Panc1 (cell line): ENCODE data around the gene CENPP. TPM values are rescaled to one million over a fixed set of nuclear protein-coding genes. Genes with fewer than 3 reads are reported as not detected.

Experiments used
- ATAC-seq: fragments of 200-7000 bp; cut with Tn5 transposase; 2 replicates; pipeline ENCODE4 v1.9.1; 2020; ENCODE audit warnings: mild to moderate bottlenecking, moderate library complexity
- BruUV-seq: library from RNA; stranded (reverse); fragments of 400-500 nt; replicated peaks from 2 replicates; lab custom pipeline; 2021; lab: Mats Ljungman, UMichigan
- CTCF ChIA-PET: fragments of 300-600 bp; sonication (Branson Sonifier 250); formaldehyde crosslinking; loops from one replicate; lab custom pipeline; 2022; ENCODE audit warnings: antibody characterized with exemption; lab: Charles Lee
- POLR2A ChIA-PET: fragments of 300-600 bp; sonication (Branson Sonifier 250); formaldehyde crosslinking; loops from one replicate; lab custom pipeline; 2022; ENCODE audit warnings: antibody characterized with exemption; lab: Charles Lee
- DNase-seq: peaks from one replicate; pipeline ENCODE4 v3.0.0-alpha.2; 2010; ENCODE audit warnings: low read depth, low spot score
- H3K27ac ChIP-seq: 2 replicates; pipeline ENCODE4 v1.5.1; 2011; ENCODE audit warnings: mild to moderate bottlenecking, low read length, inconsistent platforms
- H3K27me3 ChIP-seq: fragments of 200-500 bp; sonication (Bioruptor generic); 2 replicates; pipeline ENCODE4 v1.6.0; 2014; ENCODE audit warnings: low read length, inconsistent platforms; ENCODE audit not compliant: control insufficient read depth, insufficient read depth
- H3K36me3 ChIP-seq: fragments of 200-500 bp; sonication (Bioruptor generic); 2 replicates; pipeline ENCODE4 v1.5.1; 2014; ENCODE audit warnings: inconsistent platforms, mild to moderate bottlenecking, low read length, moderate library complexity; ENCODE audit not compliant: control insufficient read depth, insufficient read depth
- H3K4me1 ChIP-seq: 2 replicates; pipeline ENCODE4 v1.5.1; 2011; ENCODE audit warnings: inconsistent platforms, mild to moderate bottlenecking, low read length, moderate library complexity; ENCODE audit not compliant: control insufficient read depth, insufficient read depth
- H3K4me3 ChIP-seq, 2 experiments: 2 replicates each; pipeline ENCODE4 v1.5.1; 2011 to 2012; ENCODE audit warnings: low read depth in 2 of 2, low read length in 2 of 2, mild to moderate bottlenecking in 2 of 2, inconsistent platforms in 1 of 2, moderate library complexity in 1 of 2
- H3K9me3 ChIP-seq: fragments of 200-500 bp; sonication (Bioruptor generic); 2 replicates; pipeline ENCODE4 v1.5.1; 2014; ENCODE audit warnings: low read depth, mild to moderate bottlenecking, inconsistent platforms, low read length, moderate library complexity; ENCODE audit not compliant: control insufficient read depth, insufficient read depth
- POLR2AphosphoS5 ChIP-seq: IDR thresholded peaks from 2 replicates; pipeline ENCODE4 v1.6.1; 2012; ENCODE audit warnings: mild to moderate bottlenecking, low read depth, low read length, moderate library complexity
- SIN3A ChIP-seq: IDR thresholded peaks from 2 replicates; pipeline ENCODE4 v1.6.1; 2012; ENCODE audit warnings: low read depth, mild to moderate bottlenecking, low read length, moderate library complexity, borderline replicate concordance; ENCODE audit not compliant: insufficient read depth
- TCF7L2 ChIP-seq: IDR thresholded peaks from 2 replicates; pipeline ENCODE4 v1.6.1; 2011; ENCODE audit warnings: mild to moderate bottlenecking, low read depth, low read length, inconsistent platforms
- in situ Hi-C: cut with HindIII; loops from 2 replicates; pipeline ENCODE4 v1.10.0; 2016; ENCODE audit warnings: low sequenced_read_pairs, low pct_unique_long_range_greater_than_20kb
- intact Hi-C: fragments of 100-400 bp; cut with micrococcal nuclease; formaldehyde crosslinking; loops from one replicate; pipeline ENCODE4 v1.10.0; 2022; ENCODE audit not compliant: unreplicated experiment
- total RNA-seq: library from RNA; stranded (reverse); gene quantifications from one replicate; pipeline ENCODE4 v1.2.1, GENCODE V29; 2021; ENCODE audit not compliant: unreplicated experiment
- TF ChIP-seq, protein P1 (sequence below): fragments of 450-650 bp; IDR thresholded peaks from 2 replicates; pipeline ENCODE4 v1.5.1; 2017; ENCODE audit warnings: mild to moderate bottlenecking
- TF ChIP-seq, protein P2 (sequence below), 2 experiments: IDR thresholded peaks; 2 replicates each; pipeline ENCODE4 v1.6.1; 2011 to 2012; ENCODE audit warnings: low read depth in 2 of 2, control low read depth in 1 of 2, low read length in 1 of 2, mild to moderate bottlenecking in 1 of 2, moderate library complexity in 1 of 2; ENCODE audit not compliant: insufficient read depth in 1 of 2

CENPP gene
- total RNA-seq, 1 experiment from 2014 or later = 6.7 TPM

DNA sequence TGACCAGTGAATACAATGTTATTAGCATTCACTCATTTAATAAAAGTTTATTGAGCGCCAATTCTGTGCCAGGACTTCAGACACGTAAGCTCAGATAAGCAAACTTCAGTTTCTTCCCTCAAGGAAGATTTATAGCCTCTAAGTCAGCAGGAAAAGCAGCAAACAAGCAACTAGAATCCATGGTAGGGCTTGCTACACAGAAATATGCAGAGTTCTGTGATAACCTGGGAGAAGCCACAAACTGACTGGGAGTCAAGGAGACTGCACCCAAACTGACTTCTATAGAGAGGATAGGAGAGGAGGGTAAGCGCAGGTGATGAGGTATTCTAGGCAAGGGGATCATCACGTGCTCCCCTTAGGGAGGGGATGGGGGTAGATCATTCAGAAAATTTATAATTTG is 80.1 kb downstream of the CENPP start:
- Histone ChIP-seq H3K9me3 (no peaks in the 10 kb centered on the region), H3K27me3 (no peaks in the 10 kb centered on the region), H3K4me1 (no peaks in the 10 kb centered on the region), H3K36me3 (no peaks in the 10 kb centered on the region), H3K27ac (no peak overlapping the region), H3K4me3 (no peak overlapping the region)
- no peak for ATAC-seq
- TF ChIP-seq SIN3A (no peak), TCF7L2 (no peak), POLR2AphosphoS5 (no peak)
- TF ChIP-seq, protein P1, sequence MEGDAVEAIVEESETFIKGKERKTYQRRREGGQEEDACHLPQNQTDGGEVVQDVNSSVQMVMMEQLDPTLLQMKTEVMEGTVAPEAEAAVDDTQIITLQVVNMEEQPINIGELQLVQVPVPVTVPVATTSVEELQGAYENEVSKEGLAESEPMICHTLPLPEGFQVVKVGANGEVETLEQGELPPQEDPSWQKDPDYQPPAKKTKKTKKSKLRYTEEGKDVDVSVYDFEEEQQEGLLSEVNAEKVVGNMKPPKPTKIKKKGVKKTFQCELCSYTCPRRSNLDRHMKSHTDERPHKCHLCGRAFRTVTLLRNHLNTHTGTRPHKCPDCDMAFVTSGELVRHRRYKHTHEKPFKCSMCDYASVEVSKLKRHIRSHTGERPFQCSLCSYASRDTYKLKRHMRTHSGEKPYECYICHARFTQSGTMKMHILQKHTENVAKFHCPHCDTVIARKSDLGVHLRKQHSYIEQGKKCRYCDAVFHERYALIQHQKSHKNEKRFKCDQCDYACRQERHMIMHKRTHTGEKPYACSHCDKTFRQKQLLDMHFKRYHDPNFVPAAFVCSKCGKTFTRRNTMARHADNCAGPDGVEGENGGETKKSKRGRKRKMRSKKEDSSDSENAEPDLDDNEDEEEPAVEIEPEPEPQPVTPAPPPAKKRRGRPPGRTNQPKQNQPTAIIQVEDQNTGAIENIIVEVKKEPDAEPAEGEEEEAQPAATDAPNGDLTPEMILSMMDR = no peak
- TF ChIP-seq, protein P2, sequence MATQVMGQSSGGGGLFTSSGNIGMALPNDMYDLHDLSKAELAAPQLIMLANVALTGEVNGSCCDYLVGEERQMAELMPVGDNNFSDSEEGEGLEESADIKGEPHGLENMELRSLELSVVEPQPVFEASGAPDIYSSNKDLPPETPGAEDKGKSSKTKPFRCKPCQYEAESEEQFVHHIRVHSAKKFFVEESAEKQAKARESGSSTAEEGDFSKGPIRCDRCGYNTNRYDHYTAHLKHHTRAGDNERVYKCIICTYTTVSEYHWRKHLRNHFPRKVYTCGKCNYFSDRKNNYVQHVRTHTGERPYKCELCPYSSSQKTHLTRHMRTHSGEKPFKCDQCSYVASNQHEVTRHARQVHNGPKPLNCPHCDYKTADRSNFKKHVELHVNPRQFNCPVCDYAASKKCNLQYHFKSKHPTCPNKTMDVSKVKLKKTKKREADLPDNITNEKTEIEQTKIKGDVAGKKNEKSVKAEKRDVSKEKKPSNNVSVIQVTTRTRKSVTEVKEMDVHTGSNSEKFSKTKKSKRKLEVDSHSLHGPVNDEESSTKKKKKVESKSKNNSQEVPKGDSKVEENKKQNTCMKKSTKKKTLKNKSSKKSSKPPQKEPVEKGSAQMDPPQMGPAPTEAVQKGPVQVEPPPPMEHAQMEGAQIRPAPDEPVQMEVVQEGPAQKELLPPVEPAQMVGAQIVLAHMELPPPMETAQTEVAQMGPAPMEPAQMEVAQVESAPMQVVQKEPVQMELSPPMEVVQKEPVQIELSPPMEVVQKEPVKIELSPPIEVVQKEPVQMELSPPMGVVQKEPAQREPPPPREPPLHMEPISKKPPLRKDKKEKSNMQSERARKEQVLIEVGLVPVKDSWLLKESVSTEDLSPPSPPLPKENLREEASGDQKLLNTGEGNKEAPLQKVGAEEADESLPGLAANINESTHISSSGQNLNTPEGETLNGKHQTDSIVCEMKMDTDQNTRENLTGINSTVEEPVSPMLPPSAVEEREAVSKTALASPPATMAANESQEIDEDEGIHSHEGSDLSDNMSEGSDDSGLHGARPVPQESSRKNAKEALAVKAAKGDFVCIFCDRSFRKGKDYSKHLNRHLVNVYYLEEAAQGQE (IDR thresholded peaks at IDR 0.05; ENCODE audit: insufficient read depth in 1 of 2, low read depth in 2 of 2, low read length in 1 of 2) = no peak
- DNase-seq = no peak
- intact Hi-C loops = no loop called here
- CTCF ChIA-PET = no interaction called here
- POLR2A ChIA-PET = no interaction called here
- BruUV-seq = no TSS peak
- in situ Hi-C loops = no loop called here

DNA sequence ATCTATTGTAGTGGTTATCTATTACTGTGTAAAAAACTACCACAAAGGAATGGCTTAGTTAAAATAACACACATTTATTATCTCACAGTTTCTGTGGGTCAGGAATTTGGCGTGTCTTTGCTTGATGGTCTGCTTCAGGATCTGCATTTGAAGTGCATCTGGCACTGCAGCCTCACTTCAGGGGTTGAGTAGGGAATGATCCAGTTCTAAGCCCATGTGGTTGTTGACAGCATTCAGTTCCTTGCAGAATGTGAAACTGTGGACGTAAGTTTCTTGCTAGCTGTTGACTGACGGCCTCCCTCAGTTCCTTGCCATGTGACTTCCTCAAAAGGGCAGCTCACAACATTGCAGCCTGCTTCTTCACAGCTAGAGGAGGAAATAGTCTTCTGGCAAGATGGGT is 80.7 kb downstream of the CENPP start:
- Histone ChIP-seq H3K27ac (no peak overlapping the region), H3K9me3 (no peaks in the 10 kb centered on the region), H3K4me3 (no peak overlapping the region), H3K4me1 (no peaks in the 10 kb centered on the region), H3K27me3 (no peaks in the 10 kb centered on the region), H3K36me3 (no peaks in the 10 kb centered on the region)
- in situ Hi-C loops = no loop called here
- BruUV-seq = no TSS peak
- CTCF ChIA-PET = no interaction called here
- no peak for DNase-seq
- intact Hi-C loops = no loop called here
- TF ChIP-seq, protein P2 (IDR thresholded peaks at IDR 0.05; ENCODE audit: insufficient read depth in 1 of 2, low read depth in 2 of 2, low read length in 1 of 2) = no peak
- TF ChIP-seq TCF7L2 = no peak
- TF ChIP-seq SIN3A = no peak
- TF ChIP-seq, protein P1 = no peak
- no peak for TF ChIP-seq POLR2AphosphoS5
- ATAC-seq = no peak
- POLR2A ChIA-PET = no interaction called here
